KMS-11 (cell line): Measurements from ENCODE around the gene ANXA4.
"Not testable (repeated sequence)": the region's sequence is repeated elsewhere in the genome, so short reads cannot be mapped to it uniquely, and the experiment has no call there.

Experiments
- H2AFZ ChIP-seq: fragments of 200-600 bp; sonication (generic); 2 replicates; pipeline ENCODE4 v1.6.1; 2016; ENCODE audit warnings: antibody characterized with exemption, mixed run types, low read depth
- H3K27ac ChIP-seq: fragments of 200-600 bp; sonication (generic); 2 replicates; pipeline ENCODE4 v1.6.1; 2016; ENCODE audit warnings: mild to moderate bottlenecking, mixed run types
- H3K27me3 ChIP-seq: fragments of 200-600 bp; sonication (generic); 2 replicates; pipeline ENCODE4 v1.6.1; 2017; ENCODE audit warnings: mild to moderate bottlenecking, low read depth, mixed run types, moderate library complexity; ENCODE audit not compliant: insufficient read depth
- H3K36me3 ChIP-seq: fragments of 200-600 bp; sonication (generic); 2 replicates; pipeline ENCODE4 v1.6.1; 2017; ENCODE audit warnings: mild to moderate bottlenecking, mixed run types; ENCODE audit not compliant: insufficient read depth
- H3K4me1 ChIP-seq: fragments of 200-600 bp; sonication (generic); 2 replicates; pipeline ENCODE4 v1.6.1; 2016; ENCODE audit warnings: mild to moderate bottlenecking, low read depth, mixed run types; ENCODE audit not compliant: poor library complexity, severe bottlenecking
- H3K4me2 ChIP-seq: fragments of 200-600 bp; sonication (generic); 2 replicates; pipeline ENCODE4 v1.7.0; 2016; ENCODE audit warnings: mild to moderate bottlenecking, mixed run types
- H3K4me3 ChIP-seq: fragments of 200-600 bp; sonication (generic); IDR thresholded peaks from 2 replicates; pipeline ENCODE4 v1.6.1; 2017; ENCODE audit warnings: low read depth, low read length, mixed read lengths; ENCODE audit not compliant: insufficient read depth
- H3K79me2 ChIP-seq: fragments of 200-600 bp; sonication (generic); 2 replicates; pipeline ENCODE4 v1.6.1; 2016; ENCODE audit warnings: low read depth, mixed run types; ENCODE audit not compliant: insufficient read depth
- H3K9ac ChIP-seq: fragments of 200-600 bp; sonication (generic); 2 replicates; pipeline ENCODE4 v1.6.1; 2016; ENCODE audit warnings: mild to moderate bottlenecking, mixed run types
- H4K20me1 ChIP-seq: fragments of 200-600 bp; sonication (generic); 2 replicates; pipeline ENCODE4 v1.6.1; 2016; ENCODE audit warnings: mild to moderate bottlenecking, mixed run types; ENCODE audit not compliant: insufficient read depth
- CTCF ChIP-seq: fragments of 200-600 bp; sonication (generic); conservative IDR thresholded peaks from 2 replicates; pipeline ENCODE4 v1.6.1; 2017; ENCODE audit warnings: low read depth, mild to moderate bottlenecking, antibody characterized with exemption, low read length, moderate library complexity, mixed read lengths

ANXA4 gene

GRCh38 chr2:69734035-69734611 is 7.8 kb upstream of the ANXA4 start:
- no peaks in the 10 kb centered on the region for H3K36me3 ChIP-seq
- H3K27me3 ChIP-seq: no peaks in the 10 kb centered on the region
- H3K4me1 ChIP-seq: no peaks in the 10 kb centered on the region
- H4K20me1 ChIP-seq: no peaks in the 10 kb centered on the region
- no peak for TF ChIP-seq CTCF
- H3K9ac ChIP-seq: no peak overlapping the region
- H3K79me2 ChIP-seq: no peaks in the 10 kb centered on the region
- no peak overlapping the region for H3K4me3 ChIP-seq
- no peak overlapping the region for H3K4me2 ChIP-seq
- H3K27ac ChIP-seq: no peak overlapping the region
- no peak overlapping the region for H2AFZ ChIP-seq

- no peaks in the 10 kb centered on the region for H4K20me1 ChIP-seq
- no peak overlapping the region for H3K4me3 ChIP-seq
- no peak overlapping the region for H2AFZ ChIP-seq
- no peaks in the 10 kb centered on the region for H3K36me3 ChIP-seq
- no peak overlapping the region for H3K4me2 ChIP-seq
- no peaks in the 10 kb centered on the region for H3K79me2 ChIP-seq
- no peaks in the 10 kb centered on the region for H3K4me1 ChIP-seq
- H3K9ac ChIP-seq: no peak overlapping the region
- no peak overlapping the region for H3K27ac ChIP-seq
- no peaks in the 10 kb centered on the region for H3K27me3 ChIP-seq
- no peak for TF ChIP-seq CTCF
These were observed 6.9 kb upstream of the ANXA4 start for GRCh38 chr2:69734854-69735544.

GRCh38 chr2:69735686-69736085 is 6.2 kb upstream of the ANXA4 start:
- TF ChIP-seq CTCF: no peak
- Histone ChIP-seq H3K36me3 (no peaks in the 10 kb centered on the region), H3K4me1 (peaks cover 5% of the 10 kb centered on the region), H4K20me1 (no peaks in the 10 kb centered on the region), H3K27ac (no peak overlapping the region), H3K4me2 (no peak overlapping the region), H3K79me2 (no peaks in the 10 kb centered on the region), H3K4me3 (no peak overlapping the region), H2AFZ (no peak overlapping the region), H3K27me3 (no peaks in the 10 kb centered on the region), H3K9ac (no peak overlapping the region)

GRCh38 chr2:69738149-69738548 is 3.8 kb upstream of the ANXA4 start:
- not testable (repeated sequence) for H4K20me1 ChIP-seq, H3K4me3 ChIP-seq, H3K79me2 ChIP-seq, H2AFZ ChIP-seq, H3K9ac ChIP-seq, H3K27ac ChIP-seq, H3K36me3 ChIP-seq, H3K4me2 ChIP-seq, H3K27me3 ChIP-seq
- peaks cover 10% of the 10 kb centered on the region for H3K4me1 ChIP-seq

GRCh38 chr2:69740502-69740951 is 1.4 kb upstream of the ANXA4 start:
- no peaks in the 10 kb centered on the region for H4K20me1 ChIP-seq
- H3K4me3 ChIP-seq: no peak overlapping the region
- no peaks in the 10 kb centered on the region for H3K79me2 ChIP-seq
- H3K27ac ChIP-seq: no peak overlapping the region
- peaks cover 10% of the 10 kb centered on the region for H3K4me1 ChIP-seq
- H3K27me3 ChIP-seq: no peaks in the 10 kb centered on the region
- peak overlapping the region; percentile 56 for H3K4me2 ChIP-seq
- peak overlapping the region; percentile 86; the same call in 1 of the 2 replicates for H2AFZ ChIP-seq
- no peak for TF ChIP-seq CTCF
- H3K36me3 ChIP-seq: no peaks in the 10 kb centered on the region
- no peak overlapping the region for H3K9ac ChIP-seq
